Liver (tissue), 9 donors: ENCODE results near the gene LHFPL2. TPM values are rescaled to one million over a fixed set of nuclear protein-coding genes. Genes with fewer than 3 reads are reported as not detected.
A peak's percentile ranks its signal among the peaks of the same experiment; 100 is the strongest.

Source experiments
- DNase-seq: peaks from one replicate; pipeline ENCODE4 v3.0.0-alpha.2; 2017; ENCODE audit warnings: low spot score
- H3K27ac ChIP-seq, 2 donors: one replicate each; pipeline ENCODE4 v1.7.0; 2013; ENCODE audit warnings: inconsistent platforms in 2 of 2, low read length in 2 of 2, control low read depth in 1 of 2, low read depth in 1 of 2, mild to moderate bottlenecking in 1 of 2
- H3K27me3 ChIP-seq, 4 donors: one replicate each; pipeline versions ENCODE4 v1.6.1 to v1.7.0; 2013; ENCODE audit warnings: low read length in 3 of 4, inconsistent platforms in 1 of 4, mild to moderate bottlenecking in 1 of 4, moderate library complexity in 1 of 4; ENCODE audit not compliant: control insufficient read depth in 4 of 4, insufficient read depth in 4 of 4
- H3K36me3 ChIP-seq, 4 donors: one replicate each; pipeline versions ENCODE4 v1.6.1 to v1.7.0; 2013; ENCODE audit warnings: low read length in 3 of 4, mild to moderate bottlenecking in 3 of 4, low read depth in 1 of 4, moderate library complexity in 1 of 4; ENCODE audit not compliant: control insufficient read depth in 4 of 4, insufficient read depth in 3 of 4
- H3K4me1 ChIP-seq, 4 donors: one replicate each; pipeline versions ENCODE4 v1.6.1 to v1.7.0; 2013; ENCODE audit warnings: low read length in 3 of 4, mild to moderate bottlenecking in 3 of 4, moderate library complexity in 1 of 4; ENCODE audit not compliant: control insufficient read depth in 4 of 4, insufficient read depth in 4 of 4
- H3K4me3 ChIP-seq, 3 donors: one replicate each; pipeline versions ENCODE4 v1.6.1 to v1.7.0; 2013; ENCODE audit warnings: low read length in 3 of 3, control low read depth in 1 of 3, low read depth in 1 of 3, mild to moderate bottlenecking in 1 of 3
- H3K9ac ChIP-seq, 2 donors: one replicate each; pipeline ENCODE4 v1.7.0; 2013; ENCODE audit warnings: low read length in 2 of 2, mild to moderate bottlenecking in 2 of 2, moderate library complexity in 2 of 2, control low read depth in 1 of 2, low read depth in 1 of 2
- H3K9me3 ChIP-seq, 4 donors: one replicate each; pipeline versions ENCODE4 v1.6.1 to v1.7.0; 2013; ENCODE audit warnings: low read length in 3 of 4; ENCODE audit not compliant: control insufficient read depth in 4 of 4
- ATF3 ChIP-seq: IDR thresholded peaks from 2 replicates; pipeline ENCODE4 v1.6.1; 2016; ENCODE audit warnings: antibody characterized with exemption
- CTCF ChIP-seq: fragments of 150-350 bp; IDR thresholded peaks from 2 replicates; pipeline ENCODE4 v1.5.1; 2017; ENCODE audit warnings: improper control_type of control experiment, low read depth, low read length; ENCODE audit not compliant: missing input control
- EGR1 ChIP-seq, 2 donors: IDR thresholded peaks; 2 replicates each; pipeline ENCODE4 v1.6.1; 2016 to 2018; ENCODE audit warnings: antibody characterized with exemption in 2 of 2, low read depth in 2 of 2
- FOXA1 ChIP-seq: IDR thresholded peaks from 2 replicates; pipeline ENCODE4 v1.6.1; 2016; ENCODE audit warnings: antibody characterized with exemption
- FOXA2 ChIP-seq: IDR thresholded peaks from 2 replicates; pipeline ENCODE4 v1.6.1; 2016; ENCODE audit warnings: antibody characterized with exemption
- GABPA ChIP-seq, 2 donors: IDR thresholded peaks in 1 of 2; conservative IDR thresholded peaks in 1 of 2; 2 replicates each; pipeline ENCODE4 v1.6.1; 2016; ENCODE audit warnings: antibody characterized with exemption in 2 of 2, mild to moderate bottlenecking in 1 of 2, moderate library complexity in 1 of 2
- HNF4A ChIP-seq, 2 donors: conservative IDR thresholded peaks; 2 replicates each; pipeline ENCODE4 v1.6.1; 2016; ENCODE audit warnings: antibody characterized with exemption in 2 of 2, mild to moderate bottlenecking in 2 of 2
- HNF4G ChIP-seq: IDR thresholded peaks from 2 replicates; pipeline ENCODE4 v1.6.1; 2016; ENCODE audit warnings: antibody characterized with exemption
- MAX ChIP-seq: IDR thresholded peaks from 2 replicates; pipeline ENCODE4 v1.6.1; 2016; ENCODE audit warnings: antibody characterized with exemption
- NR2F2 ChIP-seq: IDR thresholded peaks from 2 replicates; pipeline ENCODE4 v1.6.1; 2016; ENCODE audit warnings: antibody characterized with exemption
- RAD21 ChIP-seq, 2 donors: IDR thresholded peaks; 2 replicates each; pipeline ENCODE4 v1.6.1; 2016; ENCODE audit warnings: antibody characterized with exemption in 2 of 2, mild to moderate bottlenecking in 2 of 2
- RXRA ChIP-seq, 2 donors: IDR thresholded peaks; 2 replicates each; pipeline ENCODE4 v1.6.1; 2017 to 2018; ENCODE audit warnings: antibody characterized with exemption in 2 of 2, mild to moderate bottlenecking in 1 of 2
- SP1 ChIP-seq: IDR thresholded peaks from 2 replicates; pipeline ENCODE4 v1.6.1; 2018; ENCODE audit warnings: antibody characterized with exemption, mild to moderate bottlenecking
- TAF1 ChIP-seq: conservative IDR thresholded peaks from 2 replicates; pipeline ENCODE4 v1.6.1; 2016; ENCODE audit warnings: antibody characterized with exemption, mild to moderate bottlenecking
- YY1 ChIP-seq: IDR thresholded peaks from 2 replicates; pipeline ENCODE4 v1.6.1; 2016; ENCODE audit warnings: antibody characterized with exemption, mild to moderate bottlenecking
- WGBS: extraction: QIAGEN DNeasy Blood & Tissue Kit; methylation state at CpG from one replicate; pipeline ENCODE4 v1.1.7; 2013; 5-methylcytosine and 5-hydroxymethylcytosine counted together
- polyA plus RNA-seq, 2 donors: library from polyadenylated mRNA; stranded (reverse) in 1 of 2; unstranded in 1 of 2; fragments of 200-250 nt in 1 of 2; fragments of >200 nt in 1 of 2; fragmentation: Nextera tagmentation in 1 of 2; extraction: Ambion mirVana in 1 of 2; gene quantifications; one replicate each; pipeline versions ENCODE4 v1.2.1 to v1.2.3, GENCODE V29; 2013 to 2015
- total RNA-seq, 2 donors: library from RNA; depleted of rRNA; stranded (reverse); fragments of >200 nt; gene quantifications; one replicate each; pipeline ENCODE4 v1.2.3, GENCODE V29; 2014
- TF ChIP-seq, protein P1 (sequence below): IDR thresholded peaks from 2 replicates; pipeline ENCODE4 v1.6.1; 2016; ENCODE audit warnings: antibody characterized with exemption
- TF ChIP-seq, protein P2 (sequence below): IDR thresholded peaks from 2 replicates; pipeline ENCODE4 v1.6.1; 2016; ENCODE audit warnings: antibody characterized with exemption, mild to moderate bottlenecking
- donor health status: healthy.
- donor health status: healthy.
- donor health status: healthy.
- donor health status: healthy.
- donor health status: healthy.

Gene LHFPL2, protein sequence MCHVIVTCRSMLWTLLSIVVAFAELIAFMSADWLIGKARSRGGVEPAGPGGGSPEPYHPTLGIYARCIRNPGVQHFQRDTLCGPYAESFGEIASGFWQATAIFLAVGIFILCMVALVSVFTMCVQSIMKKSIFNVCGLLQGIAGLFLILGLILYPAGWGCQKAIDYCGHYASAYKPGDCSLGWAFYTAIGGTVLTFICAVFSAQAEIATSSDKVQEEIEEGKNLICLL
- total RNA-seq (1 to 10 TPM; 7.2 to 9.4 TPM), polyA plus RNA-seq (1 to 10 TPM; 1.6 to 3.9 TPM)

DNA sequence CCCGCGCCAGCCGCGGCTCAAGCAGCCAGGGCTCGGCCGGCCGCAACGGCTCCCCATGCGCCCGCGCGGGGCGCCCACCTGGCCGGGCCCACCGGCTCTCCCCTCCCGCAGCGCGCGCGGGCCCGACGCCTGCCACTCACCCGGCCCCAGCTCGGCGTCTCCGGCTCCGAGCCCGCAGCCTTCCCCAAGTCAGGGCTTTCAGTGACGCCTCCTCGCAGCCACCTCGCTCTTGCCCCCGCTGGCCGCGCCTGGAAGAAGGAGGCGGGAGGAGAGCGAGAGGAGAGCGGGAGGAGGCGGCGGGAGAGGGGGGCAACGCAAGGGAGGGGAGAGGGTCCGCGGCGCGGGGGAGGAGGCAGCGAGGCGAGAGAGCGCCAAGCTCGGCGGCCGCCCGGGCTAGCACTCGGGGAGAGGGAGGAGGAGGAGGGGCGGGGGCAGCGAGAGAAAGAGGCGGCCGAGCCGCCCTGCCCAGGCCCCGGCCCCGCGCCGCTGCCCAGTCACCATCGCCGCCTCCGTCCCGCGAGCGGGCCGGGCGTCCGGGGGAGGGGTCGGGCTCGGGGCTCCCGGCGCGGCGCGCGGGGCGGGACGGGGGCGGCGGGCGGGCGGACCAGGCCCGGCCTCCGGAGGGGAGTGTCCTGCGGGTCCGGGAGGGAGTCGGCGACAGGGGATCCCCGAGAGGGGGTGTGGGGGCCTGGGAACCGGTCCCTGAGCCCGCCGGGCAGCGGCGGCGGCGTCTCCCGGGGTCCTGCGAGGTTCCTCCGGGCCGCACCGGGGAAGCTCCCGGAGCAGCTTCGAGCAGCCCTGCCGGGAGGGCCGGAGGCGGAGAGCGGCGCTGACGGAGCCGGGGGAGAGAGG is at the start of gene LHFPL2:
Gene LHFPL2, minus strand, starts transcription at position 414 of the 852 bp plus-strand sequence. CDS start 138,559 bp downstream, outside the sequence.
- peak; percentile 57 for DNase-seq
- Histone ChIP-seq H3K4me1 (peaks cover 8 to 13% (median 12%) of the 10 kb centered on the region in 4 donors), H3K36me3 (no peaks in the 10 kb centered on the region), H3K27me3 (peaks cover 0 to 9% (median 2%) of the 10 kb centered on the region in 4 donors), H3K27ac (peak within 1 kb of the TSS; percentile 55 to 81), H3K9me3 (no peaks in the 10 kb centered on the region), H3K9ac (peak within 1 kb of the TSS; percentile 36 to 58), H3K4me3 (peak within 1 kb of the TSS; percentile 57 to 62 (median 61))
- 2% methylated on average over 112 of the region's 112 CpGs for WGBS
- TF ChIP-seq MAX: no peak
- TF ChIP-seq, protein P1, sequence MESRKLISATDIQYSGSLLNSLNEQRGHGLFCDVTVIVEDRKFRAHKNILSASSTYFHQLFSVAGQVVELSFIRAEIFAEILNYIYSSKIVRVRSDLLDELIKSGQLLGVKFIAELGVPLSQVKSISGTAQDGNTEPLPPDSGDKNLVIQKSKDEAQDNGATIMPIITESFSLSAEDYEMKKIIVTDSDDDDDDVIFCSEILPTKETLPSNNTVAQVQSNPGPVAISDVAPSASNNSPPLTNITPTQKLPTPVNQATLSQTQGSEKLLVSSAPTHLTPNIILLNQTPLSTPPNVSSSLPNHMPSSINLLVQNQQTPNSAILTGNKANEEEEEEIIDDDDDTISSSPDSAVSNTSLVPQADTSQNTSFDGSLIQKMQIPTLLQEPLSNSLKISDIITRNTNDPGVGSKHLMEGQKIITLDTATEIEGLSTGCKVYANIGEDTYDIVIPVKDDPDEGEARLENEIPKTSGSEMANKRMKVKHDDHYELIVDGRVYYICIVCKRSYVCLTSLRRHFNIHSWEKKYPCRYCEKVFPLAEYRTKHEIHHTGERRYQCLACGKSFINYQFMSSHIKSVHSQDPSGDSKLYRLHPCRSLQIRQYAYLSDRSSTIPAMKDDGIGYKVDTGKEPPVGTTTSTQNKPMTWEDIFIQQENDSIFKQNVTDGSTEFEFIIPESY: no peak
- TF ChIP-seq RXRA (IDR thresholded peaks at IDR 0.05): no peak
- TF ChIP-seq SP1: no peak
- TF ChIP-seq RAD21 (IDR thresholded peaks at IDR 0.05): no peak
- no peak for TF ChIP-seq TAF1
- no peak for TF ChIP-seq ATF3
- no peak for TF ChIP-seq FOXA2
- TF ChIP-seq, protein P2, sequence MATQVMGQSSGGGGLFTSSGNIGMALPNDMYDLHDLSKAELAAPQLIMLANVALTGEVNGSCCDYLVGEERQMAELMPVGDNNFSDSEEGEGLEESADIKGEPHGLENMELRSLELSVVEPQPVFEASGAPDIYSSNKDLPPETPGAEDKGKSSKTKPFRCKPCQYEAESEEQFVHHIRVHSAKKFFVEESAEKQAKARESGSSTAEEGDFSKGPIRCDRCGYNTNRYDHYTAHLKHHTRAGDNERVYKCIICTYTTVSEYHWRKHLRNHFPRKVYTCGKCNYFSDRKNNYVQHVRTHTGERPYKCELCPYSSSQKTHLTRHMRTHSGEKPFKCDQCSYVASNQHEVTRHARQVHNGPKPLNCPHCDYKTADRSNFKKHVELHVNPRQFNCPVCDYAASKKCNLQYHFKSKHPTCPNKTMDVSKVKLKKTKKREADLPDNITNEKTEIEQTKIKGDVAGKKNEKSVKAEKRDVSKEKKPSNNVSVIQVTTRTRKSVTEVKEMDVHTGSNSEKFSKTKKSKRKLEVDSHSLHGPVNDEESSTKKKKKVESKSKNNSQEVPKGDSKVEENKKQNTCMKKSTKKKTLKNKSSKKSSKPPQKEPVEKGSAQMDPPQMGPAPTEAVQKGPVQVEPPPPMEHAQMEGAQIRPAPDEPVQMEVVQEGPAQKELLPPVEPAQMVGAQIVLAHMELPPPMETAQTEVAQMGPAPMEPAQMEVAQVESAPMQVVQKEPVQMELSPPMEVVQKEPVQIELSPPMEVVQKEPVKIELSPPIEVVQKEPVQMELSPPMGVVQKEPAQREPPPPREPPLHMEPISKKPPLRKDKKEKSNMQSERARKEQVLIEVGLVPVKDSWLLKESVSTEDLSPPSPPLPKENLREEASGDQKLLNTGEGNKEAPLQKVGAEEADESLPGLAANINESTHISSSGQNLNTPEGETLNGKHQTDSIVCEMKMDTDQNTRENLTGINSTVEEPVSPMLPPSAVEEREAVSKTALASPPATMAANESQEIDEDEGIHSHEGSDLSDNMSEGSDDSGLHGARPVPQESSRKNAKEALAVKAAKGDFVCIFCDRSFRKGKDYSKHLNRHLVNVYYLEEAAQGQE: no peak
- no peak for TF ChIP-seq GABPA (IDR thresholded peaks at IDR 0.05 in 1 of 2, conservative IDR thresholded peaks at IDR 0.05 in 1 of 2)
- TF ChIP-seq NR2F2: no peak
- no peak for TF ChIP-seq EGR1 (IDR thresholded peaks at IDR 0.05; ENCODE audit: low read depth in 2 of 2)
- no peak for TF ChIP-seq YY1
- no peak for TF ChIP-seq FOXA1
- TF ChIP-seq CTCF: no peak
- no peak for TF ChIP-seq HNF4G
- no peak for TF ChIP-seq HNF4A (conservative IDR thresholded peaks at IDR 0.05)
